GM21367 (cell line): Measurements from ENCODE around the gene GINS2.

ENCODE experiments used
- ATAC-seq: cut with Tn5 transposase; IDR thresholded peaks from one replicate; pipeline ENCODE4 v1.9.1; 2021; ENCODE audit not compliant: unreplicated experiment

The GINS2 gene

DNA sequence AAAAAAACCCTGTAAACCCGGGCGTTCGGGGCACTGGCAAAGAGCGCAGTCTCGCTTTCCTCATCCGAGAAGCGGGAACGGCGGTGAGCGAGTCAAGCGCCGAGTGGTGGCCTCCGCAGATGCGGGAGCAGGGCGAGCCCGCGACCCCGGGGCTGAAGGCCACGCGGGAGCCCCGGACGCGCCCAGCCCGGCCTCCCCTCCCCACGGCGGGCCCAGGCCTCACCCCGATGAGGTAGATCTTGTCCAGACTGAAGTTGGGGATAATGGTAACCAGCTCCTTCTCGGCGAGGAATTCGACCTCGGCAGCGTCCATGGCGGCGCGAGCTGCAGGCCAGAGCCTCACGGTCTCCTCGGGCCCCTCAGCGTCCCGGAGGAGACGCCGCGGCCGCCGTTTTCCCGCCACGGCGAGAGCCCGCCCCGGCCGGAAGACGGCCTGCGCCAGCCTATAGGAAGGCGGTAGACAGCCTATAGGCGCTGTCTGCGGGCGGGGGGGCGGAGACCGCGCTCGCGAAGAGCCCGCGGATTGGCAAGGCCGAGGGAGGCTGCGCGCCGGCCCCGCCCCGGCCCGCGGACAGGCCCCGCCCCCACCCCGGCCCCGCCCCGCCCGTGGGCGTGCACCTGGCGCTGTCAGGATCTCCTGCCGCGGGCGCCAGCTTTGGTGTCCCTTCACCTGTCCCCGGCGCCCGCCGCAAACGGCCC lies at the start of gene GINS2:
GINS2 (minus strand) TSS at position 369 of the 699 bp plus-strand sequence; CDS start at position 313, 56 bp downstream.
- peak; percentile 85 for ATAC-seq

DNA sequence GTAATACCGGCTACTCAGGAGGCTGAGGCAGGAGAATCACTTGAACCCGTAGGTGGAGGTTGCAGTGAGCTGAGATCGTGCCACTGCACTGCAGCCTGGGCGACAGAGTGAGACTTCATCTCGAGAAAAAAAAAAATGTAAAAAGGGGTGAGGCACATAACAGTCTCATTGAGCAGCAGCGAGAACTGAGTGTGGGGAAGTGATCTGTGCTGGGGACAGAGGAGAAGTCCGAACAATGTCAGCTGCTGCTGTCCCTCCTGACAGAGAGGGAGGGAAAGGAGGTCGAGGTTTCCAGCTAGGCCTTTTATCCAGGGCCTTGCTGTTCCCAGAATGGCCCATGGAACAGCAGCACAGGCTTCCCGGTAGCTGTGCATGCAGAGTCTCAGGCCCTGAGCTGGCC lies 48.2 kb upstream of the GINS2 start:
- no peak for ATAC-seq

DNA sequence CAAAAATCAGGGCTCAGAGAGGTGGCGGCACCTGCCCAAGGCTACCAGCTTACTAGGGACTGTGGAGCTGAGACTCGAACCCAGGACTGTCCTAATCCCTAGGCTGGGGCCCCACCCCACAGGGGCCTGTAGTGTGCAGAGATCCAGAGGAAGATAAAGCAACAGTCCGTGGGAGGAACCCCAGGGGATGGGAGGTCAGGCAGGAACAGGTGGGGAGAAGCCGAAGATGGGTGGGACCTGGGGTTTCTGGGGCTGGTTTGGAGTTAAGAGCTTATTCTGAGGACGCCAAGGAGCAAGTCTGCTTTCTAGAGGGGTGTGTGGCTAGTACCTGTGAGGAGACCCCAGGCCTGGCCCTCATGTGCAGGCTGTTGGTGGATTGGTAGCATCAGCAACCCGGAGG lies 47.2 kb upstream of the GINS2 start:
- ATAC-seq: no peak

DNA sequence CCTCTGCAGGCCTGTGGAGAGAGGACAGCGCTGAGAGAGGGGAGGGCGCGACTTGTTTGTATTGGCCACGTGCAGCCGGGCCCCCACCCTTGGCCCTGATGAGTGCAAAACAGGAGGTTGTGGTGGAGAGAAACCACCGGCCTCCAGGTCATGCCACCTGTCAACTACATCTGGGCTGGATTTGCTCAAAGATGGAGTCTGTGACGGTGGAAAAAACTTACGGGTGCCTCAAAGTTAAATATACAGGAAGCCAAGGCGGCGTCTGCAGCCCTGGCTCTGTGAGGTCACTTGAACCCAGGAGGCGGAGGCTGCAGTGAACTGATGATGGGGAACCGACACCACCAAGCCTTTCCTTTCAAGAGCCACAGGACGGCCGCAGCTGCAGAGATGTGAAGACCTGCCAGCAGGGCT lies 46.5 kb upstream of the GINS2 start:
- ATAC-seq: peak; percentile 79

DNA sequence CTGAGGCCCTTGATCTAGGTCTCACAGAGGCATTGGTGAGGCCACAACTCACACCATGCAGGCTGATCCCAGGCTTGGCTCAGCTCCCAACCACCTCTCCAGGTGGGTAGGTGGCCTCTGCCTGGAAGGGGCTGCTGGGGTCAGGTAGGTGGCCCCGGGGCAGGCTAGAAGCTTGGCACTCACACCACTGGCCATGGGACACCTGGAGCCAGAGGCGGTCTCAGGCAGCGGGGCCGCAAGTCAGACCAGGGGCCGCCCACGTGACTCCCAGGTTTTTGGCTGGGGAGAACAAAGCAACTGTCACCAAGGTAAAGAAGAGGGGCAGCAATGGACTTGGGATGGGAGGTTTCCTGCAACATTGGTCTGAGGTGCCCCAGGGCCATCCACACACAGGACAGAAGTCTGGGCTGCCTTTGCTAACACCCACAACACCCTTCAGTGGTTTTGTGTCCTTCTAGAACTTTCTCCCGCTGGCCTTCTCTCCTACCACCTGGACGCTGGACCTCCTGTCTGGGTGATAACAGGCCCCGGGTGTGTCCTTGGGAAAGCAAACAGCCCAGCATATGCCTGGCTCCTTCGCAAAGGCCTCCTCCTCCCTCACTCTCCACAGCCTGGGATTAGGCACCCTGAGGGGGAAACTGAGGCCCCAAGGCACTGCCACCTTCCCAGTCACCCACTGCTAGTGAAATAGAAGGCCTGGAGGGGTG lies 45.7 kb upstream of the GINS2 start:
- ATAC-seq: no peak

DNA sequence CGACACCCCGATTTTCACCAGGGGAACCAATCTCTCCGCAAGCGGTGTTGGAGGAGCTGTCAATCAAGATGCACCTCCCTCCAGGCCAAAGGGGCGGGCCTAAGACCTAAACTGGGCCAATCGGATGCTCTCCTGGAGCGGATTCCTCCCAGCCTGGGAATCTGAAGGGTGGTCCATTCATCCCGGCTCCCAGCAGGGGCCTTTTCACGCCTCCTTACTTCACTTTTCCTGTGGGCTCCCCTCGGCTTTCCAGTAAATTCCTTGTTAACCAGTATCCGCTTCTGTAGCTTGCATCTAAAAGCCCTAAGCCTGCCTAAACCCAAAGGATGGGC lies 45.1 kb upstream of the GINS2 start:
- no peak for ATAC-seq

DNA sequence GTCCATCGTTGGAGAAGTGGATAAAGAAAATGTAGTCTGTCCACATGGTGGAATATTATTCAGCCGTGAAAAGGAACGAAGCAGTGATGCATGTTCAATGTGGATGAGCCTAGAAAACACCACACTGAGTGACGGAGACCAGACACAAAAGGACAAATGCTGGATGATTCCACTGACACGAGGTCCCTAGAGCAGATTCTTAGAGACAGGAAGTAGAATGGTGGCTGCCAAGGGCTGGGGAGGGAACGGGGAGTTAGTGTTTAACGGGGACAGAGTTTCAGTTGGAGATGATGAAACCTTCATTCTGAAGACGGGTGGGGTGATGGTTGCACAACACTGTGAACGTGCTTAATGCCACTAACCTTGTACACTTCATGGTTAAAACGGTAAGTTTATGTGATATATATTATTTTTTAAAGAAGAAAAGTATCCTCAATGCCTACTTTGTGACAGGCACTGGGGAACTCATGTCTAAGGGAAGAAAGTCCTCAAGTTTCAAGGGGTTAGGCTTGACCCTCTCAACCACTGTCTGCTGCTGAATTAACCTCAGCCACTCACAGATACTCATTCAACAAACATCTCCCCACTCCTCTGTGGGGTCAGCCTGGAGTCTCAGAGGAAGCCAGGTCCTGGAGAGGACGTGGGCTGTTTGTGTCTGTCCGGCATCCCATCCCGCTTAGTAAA lies 44.5 kb upstream of the GINS2 start:
- ATAC-seq: no peak

DNA sequence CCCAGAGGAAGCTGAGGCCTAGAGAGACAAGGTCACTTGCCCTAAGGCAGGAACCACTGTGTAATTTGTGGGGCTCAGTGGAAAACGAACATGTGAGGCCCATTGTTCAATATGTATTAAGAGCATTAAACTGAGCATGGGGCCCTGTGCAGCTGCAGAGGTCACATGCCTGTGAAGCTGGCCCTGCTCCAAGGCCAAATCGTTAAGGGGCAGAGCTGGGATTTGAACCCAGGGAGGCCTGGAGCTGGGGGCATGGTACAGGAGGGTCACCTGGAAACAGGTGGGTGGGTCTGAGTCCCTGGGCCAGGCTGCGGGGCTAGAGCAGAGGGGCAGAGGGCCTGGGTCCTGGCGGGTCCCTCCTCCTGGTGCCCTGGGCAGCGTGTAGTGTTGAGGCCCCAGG lies 42.4 kb upstream of the GINS2 start:
- ATAC-seq: no peak

DNA sequence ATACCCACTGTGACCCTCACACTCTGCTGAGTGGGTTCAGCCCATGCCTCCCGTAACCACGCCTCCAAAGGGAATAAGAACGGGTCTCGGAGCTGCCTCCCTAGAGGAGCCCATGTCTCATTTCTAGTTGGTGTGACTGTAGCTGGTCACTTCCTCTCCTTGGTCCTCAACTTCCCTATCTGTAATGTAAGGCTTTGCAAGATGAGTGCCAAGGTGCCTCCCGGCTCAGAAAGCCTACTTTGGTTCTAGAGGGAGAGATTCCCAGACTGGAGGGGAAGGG lies 41.4 kb upstream of the GINS2 start:
- no peak for ATAC-seq

DNA sequence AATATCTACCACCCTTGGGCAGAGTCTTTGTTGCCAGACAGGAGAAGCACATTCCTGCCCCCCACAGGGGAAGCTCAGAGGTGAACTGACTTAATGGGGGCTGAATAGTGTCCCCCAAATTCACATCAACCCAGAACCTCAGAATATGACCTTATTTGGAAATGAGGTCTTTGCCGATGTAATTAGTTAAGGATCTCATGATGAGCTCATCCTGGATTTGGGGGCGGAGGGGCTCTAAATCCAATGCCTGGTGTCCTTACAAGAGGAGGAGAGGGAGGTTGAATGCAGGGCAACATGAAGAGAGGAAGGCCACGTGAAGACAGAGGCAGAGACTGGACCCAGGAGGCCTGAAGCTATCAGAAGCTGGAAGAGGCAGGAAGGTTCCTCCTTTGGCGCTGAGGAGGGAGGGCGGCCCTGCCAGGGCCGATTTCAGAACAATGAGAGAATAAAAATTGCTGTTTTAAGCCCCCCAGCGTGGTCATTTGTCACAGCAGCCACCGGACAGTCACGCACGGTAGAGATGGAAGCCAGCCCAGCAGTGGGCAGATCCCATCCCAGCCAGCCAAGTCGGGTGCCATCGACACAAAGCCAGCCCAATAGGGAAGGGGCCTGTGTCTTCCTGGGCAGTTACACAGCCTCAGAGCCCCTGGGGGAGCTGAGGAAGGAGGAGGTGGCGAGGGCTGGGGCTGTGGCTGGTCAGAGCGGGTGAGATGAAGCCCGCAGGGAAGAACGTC lies 40.9 kb upstream of the GINS2 start:
- ATAC-seq: no peak

DNA sequence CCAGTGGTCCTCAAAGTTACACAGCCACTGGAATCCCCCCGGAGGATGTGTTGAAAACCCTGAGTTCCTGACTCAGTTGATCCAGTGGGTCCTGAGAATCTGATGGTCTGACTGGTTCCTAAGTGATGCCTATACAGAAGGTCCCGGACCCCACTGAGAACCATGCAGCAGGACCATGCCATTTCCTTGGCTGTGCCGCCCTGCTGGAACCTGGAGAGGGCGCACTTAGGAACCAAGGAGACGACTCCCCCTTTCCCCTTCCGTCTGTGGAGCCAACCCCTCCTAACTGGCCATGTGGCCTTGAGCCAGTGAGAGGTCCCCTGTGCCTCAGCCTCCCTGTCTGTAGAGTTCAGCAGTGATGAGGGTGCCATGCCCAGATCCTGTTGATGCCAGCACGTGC lies 40.1 kb upstream of the GINS2 start:
- no peak for ATAC-seq

DNA sequence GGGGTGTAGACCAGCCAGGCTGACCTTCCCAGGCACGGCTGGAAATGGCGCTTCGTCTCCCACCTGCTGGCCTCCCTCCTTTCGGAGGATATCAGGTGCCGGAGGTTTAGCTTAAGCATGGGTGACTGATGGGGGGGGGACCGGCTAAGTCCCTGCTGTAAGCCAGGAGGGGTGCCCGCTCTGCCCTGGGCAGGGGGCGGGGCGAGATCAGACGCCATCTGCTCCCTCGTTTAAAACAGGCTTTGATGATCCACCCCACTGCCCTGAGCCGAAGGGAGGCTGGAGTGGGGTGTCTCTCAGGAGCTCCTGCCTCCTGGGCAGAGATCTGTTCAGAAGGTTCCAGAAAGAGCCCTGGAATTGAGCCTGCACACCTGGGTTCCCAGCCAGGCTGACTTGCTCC lies 36.2 kb upstream of the GINS2 start:
- ATAC-seq: no peak

DNA sequence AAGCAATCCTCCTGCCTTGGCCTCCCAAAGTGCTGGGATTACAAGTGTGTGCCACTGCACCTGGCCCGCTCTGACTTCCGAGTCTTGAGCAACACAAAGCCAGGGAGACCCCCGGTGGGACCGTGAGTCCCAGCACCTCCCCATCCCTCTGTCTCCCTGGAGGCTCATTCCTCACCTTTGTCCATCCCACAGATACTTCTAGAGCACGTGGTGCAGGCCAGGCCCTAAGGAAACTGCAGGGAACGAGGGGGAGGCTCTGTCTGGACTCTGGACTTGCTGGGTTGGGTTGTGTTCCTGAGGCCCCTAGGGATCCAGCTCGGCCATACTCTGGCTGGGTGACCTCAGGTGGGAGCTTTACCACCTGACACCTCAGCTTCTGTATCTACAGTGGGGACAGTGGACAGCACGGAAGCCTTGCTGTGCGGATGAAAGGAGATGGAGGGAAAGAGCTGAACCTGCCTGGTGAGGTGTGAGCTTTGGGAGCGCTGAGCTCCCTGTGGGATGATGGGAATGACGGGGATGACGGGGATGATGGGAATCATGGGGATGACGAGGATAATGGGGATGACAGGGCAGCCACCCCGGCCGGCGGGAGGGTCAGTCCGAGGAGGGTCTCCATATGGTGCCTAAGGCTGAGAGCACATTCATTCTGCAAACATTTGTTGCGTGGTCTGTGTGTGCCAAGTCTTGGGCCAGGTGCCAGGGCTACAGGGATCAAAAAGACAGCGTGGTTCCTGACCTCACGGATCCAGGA lies 35.5 kb upstream of the GINS2 start:
- no peak for ATAC-seq

DNA sequence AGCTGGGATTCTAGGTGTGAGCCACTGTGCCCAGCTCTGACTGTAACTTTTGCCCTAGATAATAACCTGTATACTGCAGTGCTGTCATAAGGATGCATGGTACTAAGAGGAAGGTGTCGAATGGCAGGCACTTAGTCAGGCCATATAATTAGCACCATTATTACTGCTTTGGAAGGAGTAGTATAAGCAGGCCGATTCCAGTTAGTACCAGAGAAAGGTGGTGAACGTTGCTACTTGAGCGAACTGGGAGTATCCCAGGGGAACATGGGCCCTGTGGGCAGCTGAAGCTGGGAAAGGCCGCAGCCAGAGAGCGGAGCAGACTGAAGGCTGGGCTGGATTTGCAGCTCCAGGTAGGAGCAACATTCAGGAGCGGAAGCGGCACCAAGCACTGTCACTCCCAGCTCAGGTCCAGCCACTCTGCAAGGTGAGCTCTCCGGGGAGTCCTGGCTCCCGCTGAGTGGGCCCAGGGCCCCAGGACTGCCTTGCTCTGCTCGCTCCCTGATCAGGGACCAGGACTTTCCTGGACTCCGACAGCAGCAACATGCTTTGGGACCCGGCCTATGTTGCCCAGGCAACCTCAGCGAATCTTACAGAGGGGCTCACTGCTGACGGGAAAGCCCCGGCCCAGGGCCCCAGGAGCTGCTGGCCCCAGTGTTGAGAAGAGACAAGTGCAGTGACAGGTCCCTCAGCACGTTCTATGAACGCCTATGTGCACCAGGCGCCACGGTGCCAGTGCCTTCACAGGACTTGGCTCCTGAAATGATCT lies 33.6 kb upstream of the GINS2 start:
- ATAC-seq: no peak

DNA sequence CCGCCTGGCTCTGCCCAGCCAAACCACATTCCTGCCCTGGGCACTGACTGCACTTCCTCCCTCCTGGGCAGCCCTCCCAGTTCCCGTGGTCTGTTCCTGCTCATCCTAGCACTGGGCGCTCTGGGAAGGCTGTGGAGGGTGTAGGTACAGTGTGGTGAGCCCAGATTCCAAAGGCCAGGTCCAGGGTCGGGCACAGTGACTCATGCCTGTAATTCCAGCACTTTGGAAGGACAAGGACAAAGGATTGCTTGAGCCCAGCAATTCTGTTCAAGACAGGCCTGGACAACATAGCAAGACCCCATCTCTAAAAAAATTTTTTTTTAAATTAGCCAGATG lies 31.5 kb upstream of the GINS2 start:
- no peak for ATAC-seq

DNA sequence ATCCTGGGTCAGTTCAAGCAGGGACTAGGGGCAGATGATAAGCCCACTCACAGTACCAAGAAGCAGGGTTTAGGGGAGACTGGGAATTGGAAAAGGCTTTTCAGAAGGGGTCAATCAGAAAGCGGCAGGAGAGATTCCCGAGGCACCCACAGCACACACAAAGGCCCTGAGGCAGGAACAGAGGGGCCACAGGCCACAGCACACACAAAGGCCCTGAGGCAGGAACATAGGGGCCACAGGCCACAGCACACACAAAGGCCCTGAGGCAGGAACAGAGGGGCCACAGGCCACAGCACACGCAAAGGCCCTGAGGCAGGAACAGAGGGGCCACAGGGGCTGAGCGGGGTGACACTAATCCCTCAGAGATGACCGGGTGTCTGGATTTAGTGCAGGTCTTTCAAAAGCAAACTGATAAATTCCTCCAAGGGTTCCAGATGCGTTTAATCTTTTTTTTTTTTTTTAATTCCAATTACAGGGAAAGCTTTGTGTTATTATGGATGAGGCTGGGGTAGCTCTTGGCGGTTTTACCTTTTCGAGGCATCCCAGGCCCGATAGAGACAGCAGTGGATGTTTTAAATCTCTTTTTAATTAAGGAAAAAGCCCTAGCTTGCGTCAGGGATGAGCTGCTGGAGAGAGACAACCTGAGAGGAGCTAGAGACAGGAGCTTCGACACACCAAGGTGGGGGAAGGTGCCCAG lies 31.0 kb upstream of the GINS2 start:
- ATAC-seq: no peak

DNA sequence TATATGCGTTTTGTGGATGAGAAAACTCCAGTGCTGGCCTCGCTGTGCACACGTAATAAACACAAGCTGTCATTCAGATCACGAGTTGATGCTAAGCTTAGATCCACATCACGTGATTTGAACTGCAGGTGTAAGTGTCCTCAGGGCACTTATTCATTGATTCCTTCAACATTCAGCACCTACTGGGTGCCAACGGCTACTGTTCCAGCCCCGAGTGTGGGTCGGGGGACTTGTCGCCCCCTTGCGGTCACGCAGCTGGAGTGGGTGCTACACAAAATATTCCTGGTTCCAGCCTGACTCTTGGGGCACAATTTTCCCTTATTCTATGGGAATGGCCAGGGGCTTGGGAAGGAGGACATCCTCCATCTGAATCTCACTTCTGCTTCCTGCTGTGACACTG lies 29.9 kb upstream of the GINS2 start:
- no peak for ATAC-seq

DNA sequence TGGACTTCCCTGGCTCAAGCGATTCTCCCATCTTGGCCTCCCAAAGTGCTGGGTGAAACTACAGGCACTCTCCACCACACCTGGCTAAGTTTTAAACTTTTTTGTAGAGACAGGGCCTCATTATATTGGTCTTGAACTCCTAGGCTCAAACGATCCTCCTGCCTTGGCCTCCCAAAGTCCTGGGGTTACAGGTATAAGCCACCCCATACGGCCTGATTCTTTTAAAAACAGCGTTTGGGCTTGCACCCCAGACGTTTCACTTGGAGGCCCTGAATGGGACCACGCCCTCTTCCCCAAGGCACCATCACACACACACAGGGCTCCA lies 29.4 kb upstream of the GINS2 start:
- ATAC-seq: no peak

DNA sequence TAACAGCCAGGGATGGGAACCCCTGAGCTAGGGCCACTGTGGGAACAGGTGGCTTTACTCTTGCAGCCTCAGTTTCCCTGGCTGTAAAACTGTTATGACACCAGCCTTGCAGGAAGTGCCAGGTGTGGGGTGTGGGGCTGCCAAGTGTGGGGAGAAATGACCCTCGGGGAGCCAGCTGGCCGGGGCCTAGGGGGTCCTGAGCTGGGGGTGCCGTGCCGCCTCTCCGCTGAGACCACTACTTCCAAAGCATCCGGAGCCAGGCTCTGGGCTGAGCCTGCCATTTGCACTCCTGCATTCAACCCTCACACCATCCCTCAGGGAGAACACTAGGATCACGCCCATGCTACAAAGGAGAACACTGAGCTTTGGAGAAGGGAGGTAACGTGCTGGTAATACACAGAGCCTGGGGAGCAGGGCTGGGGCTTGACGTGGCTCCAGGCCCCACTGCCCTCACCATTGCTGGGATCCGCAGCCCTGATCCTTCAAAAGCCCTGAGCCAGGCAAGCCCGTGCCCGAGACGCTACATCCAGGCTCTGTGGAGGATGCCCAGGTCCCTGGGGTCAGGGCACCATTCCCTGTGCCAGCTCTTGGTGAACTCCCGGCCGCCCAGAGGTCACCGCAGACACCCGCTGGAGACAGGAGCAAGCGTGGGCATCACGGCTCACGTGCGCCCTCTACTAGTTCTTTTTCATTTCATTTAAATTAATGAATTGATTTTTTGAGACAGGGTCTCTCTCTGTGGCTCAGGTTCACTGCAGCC lies 28.8 kb upstream of the GINS2 start:
- ATAC-seq: no peak

DNA sequence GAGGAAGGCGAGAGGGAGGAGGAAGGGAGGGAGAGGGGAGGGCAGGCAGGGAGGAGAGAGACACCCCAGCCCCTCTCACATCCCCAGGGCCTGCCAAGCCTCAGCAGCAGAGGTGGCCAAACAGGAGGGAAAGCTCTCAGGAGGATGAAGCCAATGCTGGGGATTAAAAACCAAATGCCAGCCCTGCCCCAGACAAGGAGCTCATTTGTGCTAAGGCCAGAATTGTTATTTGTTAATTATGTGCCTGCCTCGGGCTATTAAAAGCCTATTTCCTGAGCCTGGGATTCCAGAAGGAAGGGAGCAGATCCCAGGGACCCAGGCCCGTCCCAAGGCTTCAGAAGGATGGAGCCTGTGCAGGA lies 27.9 kb upstream of the GINS2 start:
- no peak for ATAC-seq
